Measurements from ENCODE around the gene HSPB9. TPM values are rescaled to one million over a fixed set of nuclear protein-coding genes. Genes with fewer than 3 reads are reported as not detected.

Gene HSPB9
- total and polyA plus RNA-seq, 10 of the 15 experiments (the other 5 are each of a cell fraction or from before 2014, with no cell fraction given), result 0.04 to 0.40 (median 0.11) TPM; not detected in 7

DNA sequence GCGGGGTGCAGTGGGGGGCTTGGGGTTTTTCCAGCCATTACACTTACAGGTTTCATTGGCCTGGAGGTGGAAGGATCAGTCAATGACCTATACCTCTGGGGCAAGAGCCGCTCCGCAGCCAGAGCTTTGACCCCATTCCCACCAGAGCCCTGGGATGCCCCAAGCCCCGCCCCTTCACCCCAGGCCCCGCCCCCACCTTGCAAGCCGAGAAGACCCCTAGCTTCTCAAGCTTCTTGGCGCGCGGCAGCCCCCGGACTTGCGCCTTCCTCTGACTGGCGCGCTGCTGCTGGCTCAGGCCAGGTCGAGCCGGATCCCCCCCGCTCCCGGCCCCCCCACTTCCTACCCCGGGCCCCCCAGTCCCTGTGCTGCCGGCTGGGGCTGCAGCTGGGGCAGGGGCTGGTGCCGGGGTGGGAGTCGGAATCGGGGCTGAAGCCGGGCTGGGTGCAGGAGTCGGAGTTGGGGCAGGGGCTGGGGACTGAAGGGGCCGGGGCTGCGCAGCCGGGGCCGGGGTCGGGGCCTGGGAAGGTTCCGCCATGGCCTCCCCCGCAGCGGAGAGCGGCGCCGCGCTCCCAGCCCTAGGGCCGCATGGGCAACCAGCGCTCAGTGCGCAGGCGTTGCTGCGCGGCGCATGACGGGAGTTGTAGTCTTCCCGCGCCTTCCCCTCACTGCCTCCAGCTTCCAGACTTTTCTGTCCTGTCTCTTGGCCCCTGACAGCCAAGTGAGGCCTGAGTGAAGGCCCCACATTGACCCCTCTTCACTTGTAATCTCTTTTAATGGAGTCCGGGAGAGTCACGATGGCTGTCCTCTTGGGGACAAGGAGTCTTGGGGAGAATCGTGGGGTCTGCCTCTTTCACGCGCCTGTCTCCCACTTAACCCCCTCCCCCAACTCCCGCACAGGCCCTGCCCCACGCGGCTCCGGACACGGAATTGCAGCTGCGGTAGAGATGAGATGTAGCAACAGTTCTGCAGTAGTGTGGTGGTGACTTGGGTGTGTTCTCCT is 1.5 kb upstream of the HSPB9 start, which contains the start of gene KAT2A (continued):
- no peak for TF ChIP-seq CREM (IDR thresholded peaks at IDR 0.05; ENCODE audit: low read depth)
- TF ChIP-seq CHD2 (IDR thresholded peaks at IDR 0.05; ENCODE audit: borderline replicate concordance, low read depth, low read length), result peak; percentile 55; the same call in 1 of the 2 replicates
- TF ChIP-seq ZNF207 (IDR thresholded peaks at IDR 0.05; ENCODE audit: borderline replicate concordance), result no peak
- no peak for TF ChIP-seq ZBED1 (IDR thresholded peaks at IDR 0.05; ENCODE audit: borderline replicate concordance)
- no peak for TF ChIP-seq STAT3 (IDR thresholded peaks at IDR 0.05; ENCODE audit: low read depth, low read length)
- peak; percentile 50; the same call in 1 of the 2 replicates for TF ChIP-seq TAF1 (IDR thresholded peaks at IDR 0.05; ENCODE audit: borderline replicate concordance, low read depth, low read length)
- TF ChIP-seq FOXK2 (IDR thresholded peaks at IDR 0.05), result no peak

DNA sequence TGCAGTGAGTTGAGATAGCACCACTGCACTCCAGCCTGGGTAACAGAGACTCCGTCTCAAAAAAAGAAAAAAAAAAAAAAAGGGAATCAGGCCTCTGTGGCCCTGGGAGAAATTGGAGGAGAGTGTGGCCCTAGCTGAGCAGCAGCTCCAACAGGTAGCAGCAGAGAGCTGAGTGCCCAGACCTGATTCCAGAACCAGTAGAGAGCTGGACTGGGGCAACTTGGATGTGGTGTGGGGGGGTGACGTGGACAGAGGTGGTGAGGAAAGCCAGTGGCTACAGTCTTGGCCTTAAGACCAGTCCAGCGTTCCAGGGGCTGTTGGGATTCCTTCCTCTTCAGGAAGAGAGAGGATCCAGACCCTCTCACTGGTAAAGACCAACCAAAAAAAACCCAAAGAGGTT is 1.7 kb downstream of the HSPB9 start:
- no peak for FAIRE-seq
- Histone ChIP-seq H3K79me2 (ENCODE audit: control insufficient read depth, insufficient read depth, low read length) (peaks cover 2% of the 10 kb centered on the region; the same call in 1 of the 2 replicates), H3K9ac (ENCODE audit: control insufficient read depth, insufficient read depth, low read length) (no peak overlapping the region), H2AFZ (ENCODE audit: control insufficient read depth, low read depth, low read length) (no peak overlapping the region), H3K36me3 (ENCODE audit: control insufficient read depth in 2 of 2, insufficient read depth in 2 of 2, low read length in 1 of 2) (peaks cover 22 to 28% of the 10 kb centered on the region in 2 experiments), H3K27me3 (replicated peaks in 1 of 2; ENCODE audit: control insufficient read depth in 2 of 2, insufficient read depth in 2 of 2, low read length in 1 of 2) (no peaks in the 10 kb centered on the region), H3K27ac (ENCODE audit: control insufficient read depth, insufficient read depth) (no peak overlapping the region), H4K20me1 (ENCODE audit: control insufficient read depth, insufficient read depth) (no peaks in the 10 kb centered on the region; the same call in 1 of the 2 replicates), H3K4me1 (ENCODE audit: control insufficient read depth, insufficient read depth, low read length) (no peaks in the 10 kb centered on the region; the same call in 1 of the 2 replicates), H3K9me3 (replicated peaks; ENCODE audit: control insufficient read depth, insufficient read depth, low read length) (no peaks in the 10 kb centered on the region), H3K4me3 (no peak overlapping the region), H3K4me2 (ENCODE audit: control insufficient read depth, insufficient read depth) (no peak overlapping the region)
- intact Hi-C loops (cut with micrococcal nuclease; ENCODE audit: unreplicated experiment) (no loop called here), in situ Hi-C loops (cut with MboI) (no loop called here)
- ChIA-PET CTCF (interaction anchor here (1.1 kb wide), 1 partner anchor 57 kb away, joined by 4 read pairs; the partner anchor contains the start of gene KCNH4), RAD21 (ENCODE audit: unreplicated experiment) (interaction anchor here (1.2 kb wide), 1 partner anchor 57 kb away, joined by 5 read pairs; no protein-coding TSS in a partner anchor), POLR2A (interaction anchor here (0.6 to 1.1 kb wide), 4 partner anchors 11 to 371 kb away, joined by 3 to 6 read pairs (median 4); no protein-coding TSS in a partner anchor), SMC1A (ENCODE audit: uncharacterized antibody, unreplicated experiment) (interaction anchor here (0.6 kb wide), 1 partner anchor 161 kb away, joined by 3 read pairs; no protein-coding TSS in a partner anchor)
- ATAC-seq, result no peak
- no TSS peak for BruUV-seq (replicated peaks)
- 87% methylated on average over 2 of the region's 3 CpGs for WGBS (ENCODE audit: insufficient coverage, insufficient replicate concordance, low lambda C conversion rate, missing lambda C conversion rate)
- no peak for DNase-seq (ENCODE audit: low read depth, low spot score)
- TF ChIP-seq NRF1 (conservative IDR thresholded peaks at IDR 0.05; ENCODE audit: low read depth, low read length), result no peak
- no peak for TF ChIP-seq GABPA (IDR thresholded peaks at IDR 0.05; ENCODE audit: low read depth)
- TF ChIP-seq PML (IDR thresholded peaks at IDR 0.05; ENCODE audit: low read length), result no peak
- peak; percentile 20; the same call in 1 of the 2 replicates for TF ChIP-seq POLR2A (IDR thresholded peaks at IDR 0.05; ENCODE audit: low read depth, low read length)
